GM12864 (cell line): ENCODE measurements around the gene EDIL3.
"Not testable (repeated sequence)": the region's sequence is repeated elsewhere in the genome, so short reads cannot be mapped to it uniquely, and the experiment has no call there.

Experiments
- DNase-seq: peaks from one replicate; pipeline ENCODE4 v3.0.0-alpha.2; 2011; ENCODE audit warnings: low read depth
- H3K4me3 ChIP-seq: 2 replicates; pipeline ENCODE4 v1.5.1; 2011; ENCODE audit warnings: mild to moderate bottlenecking, low read depth, low read length, control low read depth
- TF ChIP-seq, protein P1 (sequence below): IDR thresholded peaks from 2 replicates; pipeline ENCODE4 v1.5.1; 2011; ENCODE audit warnings: low read depth, mild to moderate bottlenecking, moderate library complexity, low read length, control low read depth, inconsistent platforms; ENCODE audit errors: missing control alignments

The EDIL3 gene

DNA sequence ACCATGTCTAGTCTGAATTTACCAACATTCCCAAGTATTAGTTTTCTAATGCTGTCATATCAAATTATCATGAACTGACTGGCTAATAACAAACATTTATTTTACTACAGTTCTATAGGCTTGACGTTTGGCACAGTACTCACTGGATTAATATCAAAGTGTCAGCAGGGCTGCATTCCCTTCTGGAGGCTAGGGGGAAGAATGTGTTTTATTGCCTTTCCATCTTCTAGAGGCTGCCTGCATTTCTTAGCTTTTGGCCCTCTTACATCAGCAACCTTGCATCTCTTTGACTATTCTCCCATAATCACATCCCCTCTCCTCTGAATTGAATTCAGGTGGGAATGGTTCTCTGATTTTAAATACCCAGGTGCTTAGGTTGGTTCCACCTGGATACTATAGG, 84.7 kb downstream of the EDIL3 start:
- no peak overlapping the region for H3K4me3 ChIP-seq
- TF ChIP-seq, protein P1, sequence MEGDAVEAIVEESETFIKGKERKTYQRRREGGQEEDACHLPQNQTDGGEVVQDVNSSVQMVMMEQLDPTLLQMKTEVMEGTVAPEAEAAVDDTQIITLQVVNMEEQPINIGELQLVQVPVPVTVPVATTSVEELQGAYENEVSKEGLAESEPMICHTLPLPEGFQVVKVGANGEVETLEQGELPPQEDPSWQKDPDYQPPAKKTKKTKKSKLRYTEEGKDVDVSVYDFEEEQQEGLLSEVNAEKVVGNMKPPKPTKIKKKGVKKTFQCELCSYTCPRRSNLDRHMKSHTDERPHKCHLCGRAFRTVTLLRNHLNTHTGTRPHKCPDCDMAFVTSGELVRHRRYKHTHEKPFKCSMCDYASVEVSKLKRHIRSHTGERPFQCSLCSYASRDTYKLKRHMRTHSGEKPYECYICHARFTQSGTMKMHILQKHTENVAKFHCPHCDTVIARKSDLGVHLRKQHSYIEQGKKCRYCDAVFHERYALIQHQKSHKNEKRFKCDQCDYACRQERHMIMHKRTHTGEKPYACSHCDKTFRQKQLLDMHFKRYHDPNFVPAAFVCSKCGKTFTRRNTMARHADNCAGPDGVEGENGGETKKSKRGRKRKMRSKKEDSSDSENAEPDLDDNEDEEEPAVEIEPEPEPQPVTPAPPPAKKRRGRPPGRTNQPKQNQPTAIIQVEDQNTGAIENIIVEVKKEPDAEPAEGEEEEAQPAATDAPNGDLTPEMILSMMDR, result no peak

DNA sequence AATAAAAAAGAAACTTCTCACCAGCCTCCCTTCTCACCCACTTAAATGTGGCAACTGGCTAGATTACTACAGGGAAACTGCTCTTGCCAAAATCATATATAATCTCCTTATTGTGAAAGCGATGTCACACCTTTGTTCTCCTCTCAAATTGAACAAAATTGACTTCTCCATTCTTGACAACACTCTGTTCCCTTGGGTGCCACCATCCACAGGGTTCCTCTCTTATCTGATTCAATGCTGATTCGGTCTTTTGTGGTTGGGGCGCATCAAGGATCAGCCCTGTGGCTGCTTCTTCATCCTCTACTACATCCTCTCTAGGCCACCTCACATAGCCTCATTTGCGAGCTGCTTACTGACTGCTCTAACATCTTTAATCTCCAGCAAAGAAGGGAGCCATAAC, 86.1 kb downstream of the EDIL3 start:
- TF ChIP-seq, protein P1, result no peak
- DNase-seq, result no peak
- H3K4me3 ChIP-seq, result no peak overlapping the region

More for the DNA sequence above, 84.7 kb downstream of the EDIL3 start:
- no peak for DNase-seq

DNA sequence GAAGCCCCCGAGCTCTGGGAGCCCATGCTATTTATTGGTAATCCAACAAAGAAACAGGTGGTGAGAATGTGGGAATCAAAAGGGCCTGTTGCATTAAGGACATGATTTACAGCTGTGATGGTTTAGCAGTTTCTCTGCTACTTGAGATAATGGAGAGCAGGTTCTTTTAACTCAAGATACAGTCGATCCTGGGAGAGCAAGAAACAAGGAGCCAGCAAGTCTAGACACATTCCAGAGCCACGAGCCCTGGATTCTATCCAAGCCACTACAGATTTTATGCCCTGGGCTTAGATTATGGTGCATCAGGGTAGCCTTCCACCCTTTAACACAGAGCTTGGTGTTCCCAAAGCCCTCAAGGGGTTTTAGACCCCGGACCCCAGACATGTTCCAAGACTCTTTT, 87.0 kb downstream of the EDIL3 start:
- DNase-seq, H3K4me3 ChIP-seq: not testable (repeated sequence)

DNA sequence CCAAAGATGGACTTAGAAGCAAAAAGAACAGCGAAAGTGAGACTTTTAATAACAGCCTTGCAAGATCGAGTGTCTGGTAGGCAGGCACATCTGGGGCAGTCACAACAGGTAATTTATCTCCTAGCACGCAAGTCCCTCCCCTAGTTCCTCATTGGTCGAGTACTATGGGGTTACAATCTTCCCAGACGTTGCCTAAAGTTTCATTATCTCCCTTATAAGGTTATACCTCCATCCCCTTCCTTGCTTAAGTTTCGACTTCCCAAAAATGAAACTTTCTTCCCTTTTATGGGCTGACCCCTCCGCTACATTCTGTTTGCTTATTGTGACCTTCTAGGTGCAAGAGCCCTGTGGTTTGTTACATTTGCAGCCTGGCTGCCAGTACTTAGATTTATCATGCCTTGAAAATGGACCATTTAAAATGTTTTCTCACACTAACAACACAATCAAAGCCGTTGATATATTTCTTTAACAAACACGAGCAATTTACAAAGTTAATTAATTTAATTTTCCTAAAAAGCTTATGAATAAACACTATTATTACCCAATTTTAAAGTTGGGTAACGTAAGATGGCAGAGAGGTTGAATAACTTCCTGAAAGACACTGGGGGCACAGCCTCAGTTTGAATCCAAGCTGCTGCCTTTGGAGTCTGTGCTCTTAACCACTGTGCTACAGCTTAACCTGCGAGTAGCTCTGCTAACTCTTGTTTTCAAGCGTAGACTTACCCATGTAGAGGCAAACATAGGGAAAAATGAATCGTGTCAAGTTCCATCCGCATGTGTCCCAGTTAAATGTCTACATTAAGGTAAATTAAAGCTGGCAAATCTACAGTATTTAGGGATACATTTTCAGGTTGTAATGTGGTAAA, 91.7 kb downstream of the EDIL3 start:
- TF ChIP-seq, protein P1, result no peak
- H3K4me3 ChIP-seq, result no peak overlapping the region
- no peak for DNase-seq

DNA sequence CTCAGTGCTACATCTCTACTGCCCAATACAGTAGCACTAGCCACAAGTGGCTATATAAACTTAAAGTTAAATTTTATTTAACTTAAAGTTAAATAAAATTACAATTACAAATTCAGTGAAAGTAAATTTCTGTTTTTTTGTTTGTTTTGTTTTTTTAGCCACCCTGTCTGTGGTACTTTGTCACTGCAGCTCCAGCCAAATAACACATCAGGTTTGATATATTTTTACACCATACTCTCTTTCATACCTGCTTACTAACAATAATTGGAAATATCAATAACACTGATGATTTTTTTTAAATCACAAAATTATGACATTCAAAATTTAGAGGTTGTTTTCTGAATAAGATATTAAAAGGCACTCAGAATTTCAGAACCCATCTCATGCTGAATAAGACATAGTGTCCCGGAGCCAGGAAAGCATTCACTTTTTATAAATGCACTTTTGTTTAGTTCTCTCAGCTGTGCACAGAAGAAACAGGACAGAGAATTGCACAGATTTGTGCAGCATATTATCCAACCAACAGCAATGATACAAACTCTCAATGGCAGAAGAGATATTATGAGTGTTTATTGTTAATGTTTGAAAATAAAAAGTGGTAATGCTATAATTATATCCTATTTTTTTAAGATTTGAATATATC, 92.6 kb downstream of the EDIL3 start:
- H3K4me3 ChIP-seq, result no peak overlapping the region
- no peak for DNase-seq
- TF ChIP-seq, protein P1, result no peak

DNA sequence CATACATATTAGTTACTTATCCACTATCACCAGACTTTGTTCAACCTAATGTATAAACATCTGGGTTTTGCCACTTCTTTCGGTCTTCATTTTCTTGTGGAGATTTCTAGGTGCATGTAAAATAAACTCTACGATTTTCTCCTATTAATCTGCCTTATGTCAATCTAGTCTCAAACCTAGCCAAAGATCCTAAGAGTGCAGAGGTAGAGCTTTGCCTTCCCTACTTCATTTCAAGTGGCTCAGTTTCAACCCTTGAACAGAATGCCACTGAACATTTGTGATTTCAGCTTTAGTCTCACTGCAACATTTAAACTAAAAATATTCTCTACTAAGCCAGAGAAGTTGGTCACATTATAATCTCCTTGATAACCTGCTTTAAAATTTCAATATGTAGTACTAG, 94.0 kb downstream of the EDIL3 start:
- no peak for DNase-seq
- TF ChIP-seq, protein P1, result no peak
- H3K4me3 ChIP-seq, result no peak overlapping the region

DNA sequence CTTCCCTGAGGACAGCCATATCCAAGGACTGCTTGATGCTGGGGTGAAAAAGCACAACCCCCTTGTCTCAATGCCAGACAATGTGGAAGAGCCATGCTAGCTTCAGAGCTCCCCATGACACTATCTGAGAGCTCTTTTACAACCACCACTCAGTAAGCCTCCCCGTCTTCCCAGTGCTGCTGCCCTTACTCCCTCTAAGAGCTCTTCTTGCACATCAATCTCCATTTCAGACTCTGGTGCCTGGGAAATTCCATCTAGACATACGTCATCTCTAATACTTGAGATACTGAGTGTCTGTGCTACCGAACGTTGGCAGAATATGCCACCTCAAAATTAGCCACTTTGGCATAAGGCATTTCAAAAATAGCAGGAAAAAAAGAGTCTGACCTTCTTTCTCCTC, 94.5 kb downstream of the EDIL3 start:
- TF ChIP-seq, protein P1, result no peak
- no peak overlapping the region for H3K4me3 ChIP-seq
- DNase-seq, result no peak
